Renal cortical epithelial cell (primary cell): ENCODE measurements around the gene SPRR2A. TPM values are rescaled to one million over a fixed set of nuclear protein-coding genes. Genes with fewer than 3 reads are reported as not detected.
"Not testable (repeated sequence)": the region's sequence is repeated elsewhere in the genome, so short reads cannot be mapped to it uniquely, and the experiment has no call there.

ENCODE experiments used
- DNase-seq: peaks from one replicate; pipeline ENCODE4 v3.0.0-alpha.2; 2011; ENCODE audit warnings: low read depth
- total RNA-seq: library from RNA; depleted of rRNA; stranded (reverse); fragments of >200 nt; gene quantifications from 2 replicates; pipeline ENCODE4 v1.2.3, GENCODE V29; 2014

SPRR2A gene
- total RNA-seq, 1 donor from 2014 or later, result not detected

DNA sequence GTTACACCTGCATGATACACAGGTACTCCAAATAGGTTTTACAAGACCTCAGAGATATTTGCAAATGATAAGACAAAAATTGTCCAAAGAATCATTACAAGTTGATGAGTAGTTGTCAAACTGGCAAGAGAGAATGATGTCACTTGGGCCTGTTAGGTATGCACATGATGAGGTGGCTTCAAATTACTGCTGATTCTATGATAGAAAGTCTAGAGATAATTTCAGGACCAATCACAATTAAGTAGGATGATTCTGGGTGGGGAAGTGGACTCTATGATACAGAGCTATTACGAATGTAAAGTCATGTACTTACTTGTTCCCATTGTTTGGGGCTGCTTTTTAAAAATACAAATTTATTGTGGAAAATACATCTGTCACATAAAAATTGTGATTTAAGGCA, 31.5 kb downstream of the SPRR2A start:
- DNase-seq, result no peak

DNA sequence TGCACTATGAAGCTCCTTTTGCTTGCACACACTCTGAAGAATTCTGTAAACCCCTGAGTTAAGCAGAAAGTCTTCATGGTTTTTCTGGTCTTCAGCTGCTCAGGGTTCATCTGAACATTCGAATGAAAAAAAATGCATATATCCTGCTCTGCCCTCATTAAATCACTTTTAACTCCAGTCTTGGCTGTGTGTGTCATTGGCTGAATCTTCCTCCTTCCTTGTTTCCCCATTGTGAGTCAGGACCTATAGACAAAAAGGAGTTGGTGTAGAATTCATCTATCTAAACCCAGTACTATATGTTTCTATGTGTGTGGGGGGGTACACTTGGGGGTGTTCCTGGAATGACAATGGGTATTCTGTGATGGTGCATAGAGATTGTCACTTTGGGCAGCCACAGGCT, 32.9 kb downstream of the SPRR2A start:
- DNase-seq, result no peak

DNA sequence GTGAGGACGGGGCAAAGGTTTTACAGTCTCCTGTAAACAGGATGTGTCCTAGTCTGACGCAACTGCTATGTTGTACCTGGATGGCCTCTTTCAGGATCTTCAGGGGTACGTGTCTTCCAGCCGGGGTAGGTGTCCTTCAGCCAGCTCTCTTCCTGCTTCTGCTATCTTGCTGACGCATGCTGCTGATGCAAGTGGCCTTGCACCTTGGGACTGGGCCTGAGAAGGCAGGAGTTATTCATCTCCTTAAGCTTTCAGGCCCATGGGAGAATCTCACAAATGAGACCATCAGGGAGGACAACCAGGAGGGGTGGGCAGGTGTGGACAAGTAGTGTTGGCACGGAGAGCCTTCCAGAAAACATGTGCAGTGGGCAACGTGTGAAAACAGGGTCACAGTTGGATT, 34.2 kb downstream of the SPRR2A start:
- no peak for DNase-seq

DNA sequence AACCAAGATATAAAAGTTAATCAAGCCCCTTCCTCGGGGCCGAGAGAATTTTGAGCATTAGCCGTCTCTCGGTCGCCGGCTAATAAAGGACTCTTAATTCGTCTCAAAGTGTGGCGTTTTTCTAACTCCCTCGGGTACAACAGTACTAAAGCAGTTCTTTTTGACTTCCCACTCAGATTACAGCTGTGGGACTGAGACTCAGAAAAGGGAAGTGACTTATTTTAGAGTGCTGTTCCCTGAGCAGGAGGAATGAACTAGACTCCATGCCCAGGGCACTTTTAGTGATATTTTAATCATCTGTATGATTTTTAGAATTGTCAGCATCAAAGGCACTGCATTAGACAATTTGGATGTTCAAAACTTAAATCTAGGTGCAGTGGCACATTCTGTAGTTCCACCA, 35.0 kb downstream of the SPRR2A start:
- not testable (repeated sequence) for DNase-seq

DNA sequence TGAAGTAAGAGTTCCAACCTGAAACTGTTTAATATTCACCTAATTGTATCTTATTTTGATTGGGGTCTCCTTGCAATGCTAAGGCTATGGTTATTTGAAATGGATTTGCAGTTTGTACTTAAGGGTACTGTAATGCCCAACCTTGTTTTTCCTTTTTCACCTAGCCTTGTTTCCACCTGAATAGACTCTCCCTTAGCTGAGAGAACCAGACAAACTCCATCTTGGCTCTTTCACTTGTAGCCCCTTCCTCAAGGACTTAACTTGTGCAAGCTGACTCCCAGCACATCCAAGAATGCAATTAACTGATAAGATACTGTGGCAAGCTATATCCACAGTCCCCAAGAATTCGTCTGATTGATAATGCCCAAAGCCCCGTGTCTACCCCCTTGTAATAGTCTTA, 35.5 kb downstream of the SPRR2A start:
- not testable (repeated sequence) for DNase-seq

DNA sequence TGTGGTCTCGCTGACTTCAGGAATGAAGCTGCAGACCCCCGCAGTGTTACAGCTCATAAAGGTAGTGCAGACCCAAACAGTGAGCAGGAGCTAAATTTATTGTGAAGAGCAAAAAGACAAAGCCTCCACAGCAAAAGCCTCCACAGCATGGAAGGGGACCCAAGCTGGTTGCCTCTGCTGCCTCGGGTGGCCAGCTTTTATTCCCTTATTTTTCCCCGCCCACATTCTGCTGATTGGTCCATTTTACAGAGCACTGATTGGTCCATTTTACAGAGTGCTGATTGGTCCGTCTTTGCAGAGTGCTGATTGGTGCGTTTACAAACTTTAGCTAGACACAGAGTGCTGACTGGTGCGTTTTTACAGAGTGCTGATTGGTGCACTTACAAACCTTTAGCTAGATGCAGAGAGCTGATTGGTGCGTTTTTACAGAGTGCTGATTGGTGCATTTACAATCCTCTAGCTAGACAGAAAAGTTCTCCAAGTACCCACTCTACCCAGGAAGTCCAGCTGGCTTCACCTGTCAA, 46.0 kb downstream of the SPRR2A start:
- not testable (repeated sequence) for DNase-seq

Other genes with a start within 250 kb of the SPRR2A start
- not detected in 2 replicates for gene LCE1B, start 245.5 kb downstream of the SPRR2A start, total RNA-seq
- gene LCE1A, start 230.0 kb downstream of the SPRR2A start, total RNA-seq, result not detected in 2 replicates
- gene LCE6A, start 214.7 kb downstream of the SPRR2A start, total RNA-seq, result not detected in 2 replicates
- not detected in 2 replicates for gene LCE7A, start 197.5 kb downstream of the SPRR2A start, total RNA-seq
- not detected in 2 replicates for gene SMCP, start 179.2 kb downstream of the SPRR2A start, total RNA-seq
- 0.15 and 2.4 TPM in 2 replicates for gene IVL, start 149.0 kb downstream of the SPRR2A start, total RNA-seq
- not detected in 2 replicates for gene SPRR5, start 110.3 kb downstream of the SPRR2A start, total RNA-seq
- not detected in 2 replicates for gene SPRR4, start 86.9 kb downstream of the SPRR2A start, total RNA-seq
- not detected in 2 replicates for gene SPRR1A, start 73.4 kb downstream of the SPRR2A start, total RNA-seq
- not detected in 2 replicates for gene SPRR3, start 55.8 kb downstream of the SPRR2A start, total RNA-seq
- not detected in 2 replicates for gene SPRR1B, start 26.3 kb downstream of the SPRR2A start, total RNA-seq
- not detected in 2 replicates for gene SPRR2D, start 16.4 kb downstream of the SPRR2A start, total RNA-seq
- gene SPRR2B, start 14.1 kb upstream of the SPRR2A start, total RNA-seq, result not detected in 2 replicates
- not detected in 2 replicates for gene SPRR2E, start 37.0 kb upstream of the SPRR2A start, total RNA-seq
- gene SPRR2F, start 56.0 kb upstream of the SPRR2A start, total RNA-seq, result not detected in 2 replicates
- not detected in 2 replicates for gene SPRR2G, start 93.4 kb upstream of the SPRR2A start, total RNA-seq
- not detected in 2 replicates for gene LELP1, start 145.9 kb upstream of the SPRR2A start, total RNA-seq
- gene PRR9, start 160.1 kb upstream of the SPRR2A start, total RNA-seq, result not detected in 2 replicates
- gene LORICRIN, start 202.2 kb upstream of the SPRR2A start, total RNA-seq, result not detected in 2 replicates